GM18526 (cell line): Measurements from ENCODE around the gene CCDC86.

Experiments
- POLR2A ChIP-seq: IDR thresholded peaks from 3 replicates; pipeline ENCODE4 v1.6.1; 2011; ENCODE audit not compliant: insufficient read length; ENCODE audit errors: extremely low read depth

Gene CCDC86

GRCh38 chr11:60879104-60879503 is 37.2 kb downstream of the CCDC86 start:
- no peak for TF ChIP-seq POLR2A

GRCh38 chr11:60879971-60880588 is 38.2 kb downstream of the CCDC86 start:
- TF ChIP-seq POLR2A = no peak

GRCh38 chr11:60880643-60881282 is 38.9 kb downstream of the CCDC86 start:
- no peak for TF ChIP-seq POLR2A

GRCh38 chr11:60887556-60887955 is 45.6 kb downstream of the CCDC86 start:
- no peak for TF ChIP-seq POLR2A

GRCh38 chr11:60889869-60890311 is 48.0 kb downstream of the CCDC86 start:
- TF ChIP-seq POLR2A = no peak

- no peak for TF ChIP-seq POLR2A
These were observed 48.8 kb downstream of the CCDC86 start for GRCh38 chr11:60890696-60891095.

- TF ChIP-seq POLR2A = no peak
These were observed 49.3 kb downstream of the CCDC86 start for GRCh38 chr11:60891103-60891741.

- no peak for TF ChIP-seq POLR2A
These were observed 53.8 kb downstream of the CCDC86 start for GRCh38 chr11:60895687-60896086.

GRCh38 chr11:60897496-60897895 is 55.6 kb downstream of the CCDC86 start:
- no peak for TF ChIP-seq POLR2A

GRCh38 chr11:60899046-60899936 is 57.4 kb downstream of the CCDC86 start:
- no peak for TF ChIP-seq POLR2A

- no peak for TF ChIP-seq POLR2A
These were observed 58.1 kb downstream of the CCDC86 start for GRCh38 chr11:60899977-60900376.
